GM21526 (cell line): ENCODE measurements around the gene RARRES2.

Experiments
- ATAC-seq: cut with Tn5 transposase; IDR thresholded peaks from one replicate; pipeline ENCODE4 v1.9.1; 2021; ENCODE audit warnings: moderate library complexity; ENCODE audit not compliant: unreplicated experiment, low FRiP score

RARRES2 gene

GRCh38 chr7:150363872-150364271 lies 22.4 kb upstream of the RARRES2 start:
- ATAC-seq = no peak

GRCh38 chr7:150363370-150363769 lies 21.9 kb upstream of the RARRES2 start:
- ATAC-seq = no peak

GRCh38 chr7:150361807-150362621 lies 20.6 kb upstream of the RARRES2 start:
- no peak for ATAC-seq

GRCh38 chr7:150361402-150361801 lies 20.0 kb upstream of the RARRES2 start:
- ATAC-seq = no peak

GRCh38 chr7:150360363-150361058 lies 19.1 kb upstream of the RARRES2 start:
- no peak for ATAC-seq

GRCh38 chr7:150359622-150360362 lies 18.4 kb upstream of the RARRES2 start:
- no peak for ATAC-seq

GRCh38 chr7:150358988-150359621 lies 17.7 kb upstream of the RARRES2 start:
- no peak for ATAC-seq

- no peak for ATAC-seq
Measured at GRCh38 chr7:150358433-150358832, 17.0 kb upstream of the RARRES2 start.

GRCh38 chr7:150357771-150358427 lies 16.5 kb upstream of the RARRES2 start:
- ATAC-seq = no peak

- ATAC-seq = no peak
Measured at GRCh38 chr7:150357270-150357669, 15.8 kb upstream of the RARRES2 start.

- no peak for ATAC-seq
Measured at GRCh38 chr7:150356265-150356897, 15.0 kb upstream of the RARRES2 start.

GRCh38 chr7:150355666-150356059 lies 14.2 kb upstream of the RARRES2 start:
- no peak for ATAC-seq

GRCh38 chr7:150351587-150352194 lies 10.3 kb upstream of the RARRES2 start:
- ATAC-seq = no peak

GRCh38 chr7:150346922-150347321 lies 5.5 kb upstream of the RARRES2 start:
- no peak for ATAC-seq

- no peak for ATAC-seq
Measured at GRCh38 chr7:150345012-150345411, 3.6 kb upstream of the RARRES2 start.

- no peak for ATAC-seq
Measured at GRCh38 chr7:150344299-150344698, 2.9 kb upstream of the RARRES2 start.

GRCh38 chr7:150343225-150343624 lies 1.8 kb upstream of the RARRES2 start:
- ATAC-seq = no peak

GRCh38 chr7:150342121-150342408 lies 636 bp upstream of the RARRES2 start:
- no peak for ATAC-seq

GRCh38 chr7:150340875-150341262 lies 560 bp downstream of the RARRES2 start:
- ATAC-seq = no peak
